Myocyte (in vitro differentiated cells): Measurements from ENCODE around the gene TBC1D25. TPM values are rescaled to one million over a fixed set of nuclear protein-coding genes. Genes with fewer than 3 reads are reported as not detected.
A peak's percentile ranks its signal among the peaks of the same experiment; 100 is the strongest.

Source experiments
- DNase-seq: peaks from one replicate; pipeline ENCODE4 v3.0.0-alpha.2; 2012; ENCODE audit warnings: low read depth
- polyA plus RNA-seq: library from polyadenylated mRNA; unstranded; fragments of >200 nt; gene quantifications from one replicate; pipeline ENCODE4 v1.2.1, GENCODE V29; 2012; ENCODE audit warnings: missing spikeins
- total RNA-seq: library from RNA; depleted of rRNA; stranded (reverse); fragments of >200 nt; gene quantifications from 2 replicates; pipeline ENCODE4 v1.2.3, GENCODE V29; 2014

The TBC1D25 gene, protein sequence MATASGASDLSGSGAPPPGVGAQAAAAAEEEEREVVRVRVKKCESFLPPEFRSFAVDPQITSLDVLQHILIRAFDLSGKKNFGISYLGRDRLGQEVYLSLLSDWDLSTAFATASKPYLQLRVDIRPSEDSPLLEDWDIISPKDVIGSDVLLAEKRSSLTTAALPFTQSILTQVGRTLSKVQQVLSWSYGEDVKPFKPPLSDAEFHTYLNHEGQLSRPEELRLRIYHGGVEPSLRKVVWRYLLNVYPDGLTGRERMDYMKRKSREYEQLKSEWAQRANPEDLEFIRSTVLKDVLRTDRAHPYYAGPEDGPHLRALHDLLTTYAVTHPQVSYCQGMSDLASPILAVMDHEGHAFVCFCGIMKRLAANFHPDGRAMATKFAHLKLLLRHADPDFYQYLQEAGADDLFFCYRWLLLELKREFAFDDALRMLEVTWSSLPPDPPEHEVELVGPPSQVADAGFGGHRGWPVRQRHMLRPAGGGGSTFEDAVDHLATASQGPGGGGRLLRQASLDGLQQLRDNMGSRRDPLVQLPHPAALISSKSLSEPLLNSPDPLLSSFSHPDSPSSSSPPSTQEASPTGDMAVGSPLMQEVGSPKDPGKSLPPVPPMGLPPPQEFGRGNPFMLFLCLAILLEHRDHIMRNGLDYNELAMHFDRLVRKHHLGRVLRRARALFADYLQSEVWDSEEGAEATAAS
- 8.4 and 8.6 TPM in 2 replicates for total RNA-seq
- polyA plus RNA-seq = 17.9 TPM

GRCh38 chrX:48539345-48540027 is at the start of gene TBC1D25:
Gene TBC1D25 (plus strand): TSS chrX:48539714. CDS start chrX:48539798, 84 bp downstream.
- DNase-seq = peak; percentile 95

GRCh38 chrX:48489892-48490291 is 49.6 kb upstream of the TBC1D25 start:
- DNase-seq = no peak

GRCh38 chrX:48490661-48491060 is 48.9 kb upstream of the TBC1D25 start:
- no peak for DNase-seq

GRCh38 chrX:48491809-48492208 is 47.7 kb upstream of the TBC1D25 start:
- DNase-seq = no peak

DNA sequence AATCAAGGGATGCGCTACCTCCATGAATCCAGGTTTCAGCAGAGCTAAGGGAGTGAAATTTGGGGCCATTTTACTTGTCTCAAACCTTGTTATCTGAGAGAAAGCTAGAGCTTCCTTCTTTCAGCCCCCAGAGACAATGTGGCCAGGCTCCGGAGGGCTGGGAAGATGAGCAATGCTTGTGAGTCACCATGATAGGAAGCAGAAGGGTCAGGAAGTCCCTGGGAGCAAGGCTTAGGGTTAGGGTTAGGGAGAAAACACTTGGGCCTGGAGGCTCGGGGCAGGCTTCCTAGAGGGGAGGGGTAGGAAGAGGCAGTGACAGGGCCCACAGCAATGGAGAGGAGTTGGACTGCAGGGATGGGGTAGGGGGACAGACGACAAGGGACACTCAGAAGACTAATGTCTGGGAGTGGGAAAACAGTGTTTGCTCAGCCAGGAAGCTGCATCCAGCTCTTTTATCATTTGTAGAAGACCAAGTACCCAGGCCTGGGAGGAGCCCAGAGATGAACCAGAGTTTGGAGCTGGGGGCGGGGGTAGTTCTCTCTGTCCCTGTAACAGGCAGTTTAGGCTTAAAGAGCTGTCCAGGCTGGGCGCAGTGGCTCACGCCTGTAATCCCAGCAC is 47.1 kb upstream of the TBC1D25 start:
- DNase-seq = peak; percentile 59

DNA sequence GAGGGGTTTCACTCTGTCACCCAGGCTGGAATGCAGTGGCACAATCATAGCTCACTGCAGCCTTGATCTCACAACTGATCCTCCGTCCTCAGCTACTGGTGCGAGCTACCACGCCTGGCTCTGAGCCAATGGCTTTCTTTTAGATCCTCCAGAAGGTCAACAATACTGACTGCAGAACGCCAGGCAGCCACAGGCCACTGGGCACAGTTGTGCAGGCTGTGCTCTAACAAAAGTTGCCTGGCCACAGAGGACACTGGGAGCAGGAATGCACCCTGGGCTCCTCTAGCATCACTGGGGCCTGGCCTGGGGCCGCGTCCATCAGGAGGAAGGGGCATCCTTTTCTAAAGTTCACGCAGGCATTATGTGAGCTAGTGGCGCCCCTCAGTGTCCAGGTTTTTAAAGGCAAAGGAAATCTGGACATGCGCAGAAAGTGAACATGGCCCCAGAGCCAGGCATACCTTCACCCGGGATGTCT is 45.6 kb upstream of the TBC1D25 start:
- peak; percentile 66 for DNase-seq

DNA sequence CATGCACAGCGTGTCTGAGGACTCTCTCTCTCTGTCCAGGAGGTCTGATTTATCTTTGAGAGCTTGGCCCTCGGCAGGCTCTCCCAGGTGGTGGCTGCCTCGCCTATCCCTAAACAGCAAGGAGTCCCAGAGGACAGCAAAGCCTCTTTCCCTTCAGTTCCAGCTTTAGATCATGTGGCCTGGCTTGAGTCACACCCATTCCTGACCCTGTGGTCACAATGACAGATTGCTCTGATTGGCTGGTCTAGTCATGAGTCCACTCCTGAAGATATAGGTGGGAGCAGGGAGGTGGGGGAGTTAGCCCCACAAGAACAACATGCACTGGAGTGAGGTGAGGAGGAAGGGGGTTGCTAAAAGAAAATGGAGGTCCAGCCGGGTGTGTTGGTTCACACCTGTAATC is 42.9 kb upstream of the TBC1D25 start:
- DNase-seq = no peak

DNA sequence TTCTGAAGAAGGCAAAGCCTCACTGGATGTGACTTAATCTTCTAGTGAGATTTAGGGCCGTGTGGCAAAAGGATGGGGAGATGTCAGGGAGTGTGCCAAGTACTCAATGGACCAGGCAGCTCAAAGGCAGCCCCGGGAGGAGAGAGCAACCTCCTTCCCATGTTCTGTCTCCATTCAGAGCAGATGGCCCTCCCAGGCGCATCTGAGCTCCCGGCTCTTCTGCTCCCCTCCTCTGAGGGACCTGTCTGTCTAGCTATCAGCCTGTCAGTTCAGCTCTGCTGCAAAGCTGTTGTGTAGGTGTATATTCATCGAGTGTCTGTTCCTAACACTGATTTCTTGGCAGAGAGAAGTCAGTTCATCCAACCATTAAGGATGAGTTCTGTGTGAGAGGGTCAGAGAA is 41.6 kb upstream of the TBC1D25 start:
- DNase-seq = no peak

- DNase-seq = peak; percentile 59
Measured at GRCh38 chrX:48498374-48498809, 41.1 kb upstream of the TBC1D25 start.

GRCh38 chrX:48504261-48504660 is 35.3 kb upstream of the TBC1D25 start:
- no peak for DNase-seq

- DNase-seq = no peak
Measured at GRCh38 chrX:48505481-48505880, 34.0 kb upstream of the TBC1D25 start.

DNA sequence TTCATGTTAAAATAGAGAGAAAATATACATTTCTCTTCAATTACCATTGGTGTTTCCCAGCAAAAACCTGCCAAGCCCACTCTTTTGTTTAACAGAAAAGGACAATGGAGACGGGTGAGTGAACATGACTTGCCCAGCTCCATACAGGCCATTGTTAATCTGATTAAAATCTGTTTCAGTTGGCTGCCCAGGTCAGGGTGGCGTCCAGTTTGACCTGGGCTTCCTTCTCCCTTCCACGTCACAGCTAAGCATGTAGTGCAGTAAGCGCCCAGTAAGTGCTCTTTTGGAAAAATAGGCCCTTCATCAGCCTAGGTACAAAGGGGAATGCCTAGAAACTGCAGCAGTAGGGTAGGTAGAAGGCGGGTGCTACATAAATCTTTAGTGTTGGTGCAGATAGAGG is 32.3 kb upstream of the TBC1D25 start:
- DNase-seq = no peak

GRCh38 chrX:48508400-48509244 is 30.9 kb upstream of the TBC1D25 start, which contains the start of gene PORCN:
Gene PORCN (plus strand): TSS chrX:48508992. CDS start chrX:48509821, 829 bp downstream.
- peak; percentile 76 for DNase-seq

DNA sequence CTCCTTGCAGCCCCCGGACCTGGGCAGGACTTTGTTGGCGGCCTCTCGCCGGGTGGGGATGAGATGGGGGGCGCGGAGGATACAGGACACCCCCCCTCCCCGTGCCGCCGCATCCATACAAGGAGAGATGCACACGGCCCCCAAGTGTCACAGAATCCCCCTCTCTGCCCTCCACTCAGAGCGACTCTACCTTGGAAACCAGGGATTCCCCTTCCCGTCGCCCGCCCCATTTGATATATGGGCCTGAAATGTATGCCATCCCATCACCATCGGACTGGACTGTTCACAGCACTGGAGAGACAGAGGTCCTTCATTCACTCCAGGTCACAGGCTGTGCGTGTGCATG is 30.3 kb upstream of the TBC1D25 start:
- DNase-seq = no peak

DNA sequence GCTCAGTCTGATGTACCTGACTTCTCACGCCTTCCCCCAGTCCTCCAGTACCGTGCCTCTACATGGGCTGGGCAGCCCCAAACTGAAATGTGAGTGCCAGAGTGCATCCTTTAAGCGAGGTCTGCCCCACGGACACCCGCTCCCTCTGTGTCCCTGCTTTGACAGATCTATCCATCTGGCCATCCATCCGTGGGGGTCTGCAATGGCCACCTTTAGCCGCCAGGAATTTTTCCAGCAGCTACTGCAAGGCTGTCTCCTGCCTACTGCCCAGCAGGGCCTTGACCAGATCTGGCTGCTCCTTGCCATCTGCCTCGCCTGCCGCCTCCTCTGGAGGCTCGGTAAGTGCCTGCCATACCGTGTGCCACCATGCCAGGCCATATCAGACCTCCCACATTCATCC is 29.9 kb upstream of the TBC1D25 start:
- DNase-seq = no peak

- no peak for DNase-seq
Measured at GRCh38 chrX:48511560-48511959, 28.0 kb upstream of the TBC1D25 start.

DNA sequence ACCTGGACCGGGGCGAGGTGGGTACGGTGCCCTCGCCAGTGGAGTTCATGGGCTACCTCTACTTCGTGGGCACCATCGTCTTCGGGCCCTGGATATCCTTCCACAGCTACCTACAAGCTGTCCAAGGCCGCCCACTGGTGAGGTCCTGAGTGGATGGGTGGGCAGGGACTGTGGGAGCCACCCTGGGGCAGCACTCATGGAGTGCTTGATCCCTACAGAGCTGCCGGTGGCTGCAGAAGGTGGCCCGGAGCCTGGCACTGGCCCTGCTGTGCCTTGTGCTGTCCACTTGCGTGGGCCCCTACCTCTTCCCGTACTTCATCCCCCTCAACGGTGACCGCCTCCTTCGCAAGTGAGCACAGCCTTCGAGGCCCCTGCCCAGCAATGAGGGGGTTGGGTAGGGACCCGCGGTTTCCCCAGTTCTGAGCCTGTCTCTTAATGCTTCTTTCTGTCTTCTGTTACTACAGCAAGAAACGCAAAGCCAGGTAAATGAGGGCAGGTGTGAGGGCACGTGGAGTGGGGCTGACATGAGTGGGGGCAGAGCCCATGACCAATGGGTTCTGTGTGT is 27.1 kb upstream of the TBC1D25 start:
- no peak for DNase-seq

GRCh38 chrX:48513670-48514069 is 25.8 kb upstream of the TBC1D25 start:
- DNase-seq = no peak

GRCh38 chrX:48514126-48514806 is 25.2 kb upstream of the TBC1D25 start:
- no peak for DNase-seq
